Mesenchymal stem cell (in vitro differentiated cells and primary cell): ENCODE data around the gene ZCCHC18.

Experiments used
- DNase-seq: peaks from one replicate; pipeline ENCODE4 v3.0.0-alpha.2; 2013
- H2AFZ ChIP-seq: one replicate; pipeline ENCODE4 v1.6.1; 2013; ENCODE audit warnings: low read depth, mild to moderate bottlenecking, control low read depth, inconsistent platforms, low read length, moderate library complexity
- H2AK5ac ChIP-seq: 2 replicates; pipeline ENCODE4 v1.6.1; 2013; ENCODE audit warnings: low read length, moderate library complexity, mild to moderate bottlenecking, inconsistent platforms; ENCODE audit not compliant: severe bottlenecking
- H2BK120ac ChIP-seq: one replicate; pipeline ENCODE4 v1.6.1; 2013; ENCODE audit warnings: low read depth, mild to moderate bottlenecking, inconsistent platforms, low read length, moderate library complexity
- H2BK12ac ChIP-seq, 2 experiments: one replicate each; pipeline ENCODE4 v1.6.1; 2013; ENCODE audit warnings: inconsistent platforms in 2 of 2, low read length in 2 of 2, mild to moderate bottlenecking in 2 of 2, moderate library complexity in 2 of 2, control low read depth in 1 of 2
- H2BK15ac ChIP-seq: one replicate; pipeline ENCODE4 v1.6.1; 2013; ENCODE audit warnings: mild to moderate bottlenecking, low read depth, inconsistent platforms; ENCODE audit not compliant: poor library complexity, severe bottlenecking
- H2BK5ac ChIP-seq: 2 replicates; pipeline ENCODE4 v1.6.1; 2013; ENCODE audit warnings: low read depth, mild to moderate bottlenecking, low read length, control low read depth, inconsistent platforms; ENCODE audit not compliant: poor library complexity, severe bottlenecking
- H3K14ac ChIP-seq, 2 experiments: one replicate each; pipeline ENCODE4 v1.6.1; 2013; ENCODE audit warnings: inconsistent platforms in 2 of 2, low read length in 2 of 2, control low read depth in 1 of 2, mild to moderate bottlenecking in 1 of 2, moderate library complexity in 1 of 2
- H3K18ac ChIP-seq, 2 experiments: one replicate each; pipeline ENCODE4 v1.6.1; 2013; ENCODE audit warnings: inconsistent platforms in 2 of 2, low read length in 2 of 2, control low read depth in 1 of 2, low read depth in 1 of 2, mild to moderate bottlenecking in 1 of 2
- H3K23ac ChIP-seq, 2 experiments: one replicate each; pipeline ENCODE4 v1.6.1; 2013; ENCODE audit warnings: inconsistent platforms in 2 of 2, low read length in 2 of 2, mild to moderate bottlenecking in 2 of 2, moderate library complexity in 2 of 2, control low read depth in 1 of 2
- H3K27ac ChIP-seq: 2 replicates; pipeline ENCODE4 v1.5.1; 2013; ENCODE audit warnings: mild to moderate bottlenecking, moderate library complexity, low read length, control low read depth, inconsistent platforms; ENCODE audit not compliant: poor library complexity, severe bottlenecking
- H3K27me3 ChIP-seq, 2 experiments: 2 replicates each; pipeline versions ENCODE4 v1.6.1 to v1.7.0; 2013; ENCODE audit warnings: low read length in 2 of 2, mild to moderate bottlenecking in 2 of 2, moderate library complexity in 2 of 2, control low read depth in 1 of 2, inconsistent platforms in 1 of 2; ENCODE audit not compliant: control insufficient read depth in 1 of 2, insufficient read depth in 1 of 2
- H3K36me3 ChIP-seq, 2 experiments: 2 replicates each; pipeline versions ENCODE4 v1.6.1 to v1.7.0; 2013; ENCODE audit warnings: low read length in 2 of 2, control low read depth in 1 of 2, inconsistent platforms in 1 of 2, low read depth in 1 of 2, mild to moderate bottlenecking in 1 of 2; ENCODE audit not compliant: insufficient read depth in 2 of 2, control insufficient read depth in 1 of 2
- H3K4ac ChIP-seq, 2 experiments: one replicate each; pipeline ENCODE4 v1.6.1; 2013; ENCODE audit warnings: inconsistent platforms in 2 of 2, low read length in 2 of 2, mild to moderate bottlenecking in 2 of 2, moderate library complexity in 2 of 2, control low read depth in 1 of 2, low read depth in 1 of 2
- H3K4me1 ChIP-seq: 2 replicates; pipeline ENCODE4 v1.6.1; 2013; ENCODE audit warnings: low read depth, low read length, control low read depth; ENCODE audit not compliant: control insufficient read depth, insufficient read depth
- H3K4me2 ChIP-seq: 2 replicates; pipeline ENCODE4 v1.6.1; 2013; ENCODE audit warnings: low read length, mild to moderate bottlenecking, inconsistent platforms; ENCODE audit not compliant: poor library complexity, severe bottlenecking
- H3K4me3 ChIP-seq, 2 experiments: 2 replicates each; pipeline versions ENCODE4 v1.5.1 to v1.7.0; 2013; ENCODE audit warnings: low read length in 2 of 2, mild to moderate bottlenecking in 2 of 2, control low read depth in 1 of 2, low read depth in 1 of 2; ENCODE audit not compliant: insufficient read depth in 1 of 2
- H3K79me1 ChIP-seq: replicated peaks from 2 replicates; pipeline ENCODE4 v1.6.1; 2013; ENCODE audit warnings: mild to moderate bottlenecking, control low read depth, low read length, inconsistent platforms; ENCODE audit not compliant: poor library complexity, severe bottlenecking
- H3K9ac ChIP-seq: 2 replicates; pipeline ENCODE4 v1.7.0; 2013; ENCODE audit warnings: mild to moderate bottlenecking, low read length, moderate library complexity
- H3K9me3 ChIP-seq: 2 replicates; pipeline ENCODE4 v1.7.0; 2013; ENCODE audit warnings: mild to moderate bottlenecking, low read length; ENCODE audit not compliant: control insufficient read depth
- H4K8ac ChIP-seq: one replicate; pipeline ENCODE4 v1.6.1; 2013; ENCODE audit warnings: inconsistent platforms, mild to moderate bottlenecking, low read length, moderate library complexity
- H4K91ac ChIP-seq: one replicate; pipeline ENCODE4 v1.6.1; 2013; ENCODE audit warnings: mild to moderate bottlenecking, low read length, inconsistent platforms
- WGBS: methylation state at CpG from one replicate; pipeline ENCODE4 v1.1.7; 2013; ENCODE audit warnings: mixed read lengths; 5-methylcytosine and 5-hydroxymethylcytosine counted together

Gene ZCCHC18

GRCh38 chrX:104118765-104119164 is 6.4 kb downstream of the ZCCHC18 start:
- H3K27ac ChIP-seq: no peak overlapping the region
- WGBS: 100% methylated on average over 1 of the region's 1 CpG
- H4K91ac ChIP-seq: no peak overlapping the region
- no peak overlapping the region for H2AFZ ChIP-seq
- H3K4me3 ChIP-seq: no peak overlapping the region
- no peak overlapping the region for H2AK5ac ChIP-seq
- no peak overlapping the region for H3K14ac ChIP-seq
- no peak for DNase-seq
- H2BK12ac ChIP-seq: no peak overlapping the region
- H2BK5ac ChIP-seq: no peak overlapping the region
- no peak overlapping the region for H3K4ac ChIP-seq
- no peak overlapping the region for H3K18ac ChIP-seq
- no peak overlapping the region for H3K4me2 ChIP-seq
- no peak overlapping the region for H3K9ac ChIP-seq
- H3K23ac ChIP-seq: no peak overlapping the region
- peaks cover 3% of the 10 kb centered on the region for H3K79me1 ChIP-seq
- no peak overlapping the region for H2BK120ac ChIP-seq
- H2BK15ac ChIP-seq: no peak overlapping the region
- peaks cover 0 to 37% of the 10 kb centered on the region in 2 experiments for H3K27me3 ChIP-seq
- H3K9me3 ChIP-seq: no peaks in the 10 kb centered on the region
- H3K36me3 ChIP-seq: no peaks in the 10 kb centered on the region
- peaks cover 2% of the 10 kb centered on the region for H3K4me1 ChIP-seq
- H4K8ac ChIP-seq: no peak overlapping the region

- Histone ChIP-seq H4K91ac (no peak overlapping the region), H3K4me3 (no peak overlapping the region), H2AK5ac (no peak overlapping the region), H3K23ac (no peak overlapping the region), H4K8ac (no peak overlapping the region), H3K4ac (no peak overlapping the region), H3K27ac (no peak overlapping the region), H2BK12ac (no peak overlapping the region), H2BK120ac (no peak overlapping the region), H3K27me3 (peaks cover 0 to 14% of the 10 kb centered on the region in 2 experiments), H3K36me3 (no peaks in the 10 kb centered on the region), H3K9me3 (no peaks in the 10 kb centered on the region), H2BK5ac (no peak overlapping the region), H2BK15ac (no peak overlapping the region), H3K18ac (no peak overlapping the region), H3K9ac (no peak overlapping the region), H3K79me1 (no peaks in the 10 kb centered on the region), H3K14ac (no peak overlapping the region), H2AFZ (no peak overlapping the region), H3K4me2 (no peak overlapping the region), H3K4me1 (no peaks in the 10 kb centered on the region)
- DNase-seq: no peak
- 97% methylated on average over 4 of the region's 5 CpGs for WGBS
These were observed 10.5 kb downstream of the ZCCHC18 start for GRCh38 chrX:104122829-104123228.

- Histone ChIP-seq H3K27me3 (peaks cover 0 to 22% of the 10 kb centered on the region in 2 experiments), H4K91ac (no peak overlapping the region), H3K18ac (no peak overlapping the region), H2BK15ac (no peak overlapping the region), H3K4me3 (no peak overlapping the region), H3K27ac (no peak overlapping the region), H3K4me1 (no peaks in the 10 kb centered on the region), H3K4me2 (no peak overlapping the region), H2BK12ac (no peak overlapping the region), H3K4ac (no peak overlapping the region), H2AFZ (no peak overlapping the region), H2AK5ac (no peak overlapping the region), H3K36me3 (peaks cover 0 to 12% of the 10 kb centered on the region in 2 experiments), H3K79me1 (no peaks in the 10 kb centered on the region), H3K14ac (no peak overlapping the region), H3K9ac (no peak overlapping the region), H3K9me3 (no peaks in the 10 kb centered on the region), H2BK120ac (no peak overlapping the region), H2BK5ac (no peak overlapping the region), H4K8ac (no peak overlapping the region), H3K23ac (no peak overlapping the region)
- WGBS: 85% methylated on average over 1 of the region's 2 CpGs
- no peak for DNase-seq
These were observed 14.5 kb downstream of the ZCCHC18 start for GRCh38 chrX:104126856-104127255.

- Histone ChIP-seq H3K23ac (no peak overlapping the region), H3K18ac (no peak overlapping the region), H3K4me1 (peaks cover 3% of the 10 kb centered on the region), H3K27ac (no peak overlapping the region), H2AFZ (no peak overlapping the region), H2BK12ac (no peak overlapping the region), H2AK5ac (no peak overlapping the region), H3K4ac (no peak overlapping the region), H2BK5ac (no peak overlapping the region), H2BK120ac (no peak overlapping the region), H2BK15ac (no peak overlapping the region), H3K4me3 (no peak overlapping the region), H4K8ac (no peak overlapping the region), H3K9ac (no peak overlapping the region), H3K27me3 (peaks cover 0 to 45% of the 10 kb centered on the region in 2 experiments), H3K4me2 (no peak overlapping the region), H3K36me3 (peaks cover 0 to 12% of the 10 kb centered on the region in 2 experiments), H3K14ac (no peak overlapping the region), H3K79me1 (peaks cover 8% of the 10 kb centered on the region), H3K9me3 (no peaks in the 10 kb centered on the region), H4K91ac (no peak overlapping the region)
- WGBS: 93% methylated on average over 6 of the region's 6 CpGs
- DNase-seq: no peak
These were observed 18.5 kb downstream of the ZCCHC18 start for GRCh38 chrX:104130808-104131207.
